ENCODE measurements around the gene MALRD1. TPM values are rescaled to one million over a fixed set of nuclear protein-coding genes. Genes with fewer than 3 reads are reported as not detected.

MALRD1 gene
- total RNA-seq, 2 experiments from 2014 or later: not detected

DNA sequence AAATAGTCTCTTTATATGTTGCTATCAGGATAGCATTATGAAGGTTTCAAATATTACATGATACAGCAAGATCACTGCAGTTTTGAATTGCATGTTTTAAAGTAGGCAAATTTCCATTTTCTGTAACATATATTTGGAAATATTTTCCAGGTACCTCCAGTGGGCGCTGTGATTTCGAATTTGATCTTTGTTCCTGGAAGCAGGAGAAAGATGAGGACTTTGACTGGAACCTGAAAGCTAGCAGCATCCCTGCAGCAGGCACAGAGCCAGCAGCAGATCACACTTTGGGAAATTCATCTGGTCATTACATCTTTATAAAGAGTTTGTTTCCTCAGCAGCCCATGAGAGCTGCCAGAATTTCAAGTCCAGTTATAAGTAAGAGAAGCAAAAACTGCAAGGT lies 299.0 kb downstream of the MALRD1 start:
- Mint-ChIP-seq H3K27ac (no peak overlapping the region), H3K27me3 (no peaks in the 10 kb centered on the region), H3K4me1 (ENCODE audit: low read depth) (no peaks in the 10 kb centered on the region), H3K4me3 (no peak overlapping the region), H3K9me3 (no peaks in the 10 kb centered on the region), H3K36me3 (ENCODE audit: low read depth) (no peaks in the 10 kb centered on the region)
- no peaks in the 10 kb centered on the region for H3K36me3 ChIP-seq (ENCODE audit: insufficient read depth, low read length)
- intact Hi-C loops (cut with DNase I, micrococcal nuclease): no loop called here
- no peaks in the 10 kb centered on the region for H3K27me3 ChIP-seq (ENCODE audit: control insufficient read depth in 1 of 2, insufficient read depth in 2 of 2, low read length in 2 of 2)
- peaks cover 0 to 4% of the 10 kb centered on the region in 2 experiments for H3K9me3 ChIP-seq (ENCODE audit: control insufficient read depth in 1 of 2, insufficient read depth in 1 of 2, low read length in 2 of 2)
- ATAC-seq (ENCODE audit: poor library complexity): no peak
- CTCF ChIA-PET: no interaction called here
- DNase-seq: no peak
- no peak overlapping the region for H3K4me3 ChIP-seq (ENCODE audit: low read length)
- no peak overlapping the region for H3K27ac ChIP-seq (ENCODE audit: low read depth in 1 of 2, low read length in 2 of 2)
- POLR2A ChIA-PET: no interaction called here
- H3K4me1 ChIP-seq (ENCODE audit: insufficient read depth, low read length): no peaks in the 10 kb centered on the region
- no peak for TF ChIP-seq CTCF (IDR thresholded peaks at IDR 0.05)

GRCh38 chr10:19367176-19367575 lies 318.6 kb downstream of the MALRD1 start:
- intact Hi-C loops (cut with DNase I, micrococcal nuclease): no loop called here
- no peak for DNase-seq
- H3K36me3 Mint-ChIP-seq (ENCODE audit: low read depth): no peaks in the 10 kb centered on the region
- Histone ChIP-seq H3K4me1 (ENCODE audit: insufficient read depth, low read length) (no peaks in the 10 kb centered on the region), H3K27ac (ENCODE audit: low read depth in 1 of 2, low read length in 2 of 2) (no peak overlapping the region), H3K27me3 (ENCODE audit: control insufficient read depth in 1 of 2, insufficient read depth in 2 of 2, low read length in 2 of 2) (no peaks in the 10 kb centered on the region), H3K9me3 (ENCODE audit: control insufficient read depth in 1 of 2, insufficient read depth in 1 of 2, low read length in 2 of 2) (peaks cover 0 to 7% of the 10 kb centered on the region in 2 experiments), H3K36me3 (ENCODE audit: insufficient read depth, low read length) (no peaks in the 10 kb centered on the region), H3K4me3 (ENCODE audit: low read length) (no peak overlapping the region)
- TF ChIP-seq CTCF (IDR thresholded peaks at IDR 0.05): no peak
- no peak overlapping the region for H3K27ac Mint-ChIP-seq
- ATAC-seq (ENCODE audit: poor library complexity): no peak
- H3K27me3 Mint-ChIP-seq: no peaks in the 10 kb centered on the region
- peaks cover 2% of the 10 kb centered on the region for H3K9me3 Mint-ChIP-seq
- CTCF ChIA-PET: no interaction called here
- POLR2A ChIA-PET: no interaction called here
- no peaks in the 10 kb centered on the region for H3K4me1 Mint-ChIP-seq (ENCODE audit: low read depth)
- H3K4me3 Mint-ChIP-seq: no peak overlapping the region

DNA sequence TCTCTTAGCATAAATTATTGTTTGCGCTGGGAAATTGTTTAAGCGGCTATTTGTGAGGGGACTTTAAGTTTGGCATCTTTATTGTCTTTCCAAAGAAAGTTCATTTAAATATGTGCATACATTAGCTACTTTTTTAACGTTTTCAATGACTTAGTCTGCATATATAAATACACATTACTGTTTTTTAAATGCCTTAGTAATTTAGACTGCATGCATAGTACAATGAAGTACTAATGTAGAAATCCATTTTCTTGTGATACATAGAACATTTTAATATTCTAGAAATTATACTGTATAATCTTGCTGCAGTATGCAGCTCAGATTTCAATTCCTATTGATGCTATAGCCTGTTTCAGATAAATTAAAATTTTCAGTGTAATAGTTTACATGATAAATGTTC lies 325.4 kb downstream of the MALRD1 start:
- ATAC-seq (ENCODE audit: poor library complexity): no peak
- H3K4me1 Mint-ChIP-seq (ENCODE audit: low read depth): no peaks in the 10 kb centered on the region
- no peak overlapping the region for H3K4me3 Mint-ChIP-seq
- peaks cover 7% of the 10 kb centered on the region for H3K9me3 Mint-ChIP-seq
- H3K36me3 Mint-ChIP-seq (ENCODE audit: low read depth): no peaks in the 10 kb centered on the region
- H3K27ac Mint-ChIP-seq: no peak overlapping the region
- H3K4me3 ChIP-seq (ENCODE audit: low read length): no peak overlapping the region
- ChIA-PET CTCF (interaction anchor here (1.2 kb wide), 1 partner anchor 16 kb away, joined by 3 read pairs; no protein-coding TSS in a partner anchor), POLR2A (no interaction called here)
- TF ChIP-seq CTCF (IDR thresholded peaks at IDR 0.05): no peak
- peaks cover 0 to 7% of the 10 kb centered on the region in 2 experiments for H3K9me3 ChIP-seq (ENCODE audit: control insufficient read depth in 1 of 2, insufficient read depth in 1 of 2, low read length in 2 of 2)
- no peaks in the 10 kb centered on the region for H3K4me1 ChIP-seq (ENCODE audit: insufficient read depth, low read length)
- no peaks in the 10 kb centered on the region for H3K27me3 Mint-ChIP-seq
- no peaks in the 10 kb centered on the region for H3K27me3 ChIP-seq (ENCODE audit: control insufficient read depth in 1 of 2, insufficient read depth in 2 of 2, low read length in 2 of 2)
- DNase-seq: no peak
- no peaks in the 10 kb centered on the region for H3K36me3 ChIP-seq (ENCODE audit: insufficient read depth, low read length)
- intact Hi-C loops (cut with DNase I, micrococcal nuclease): no loop called here
- H3K27ac ChIP-seq (ENCODE audit: low read depth in 1 of 2, low read length in 2 of 2): no peak overlapping the region

Data from CD4-positive, alpha-beta T cell (primary cell).